Lower lobe of right lung (tissue), 2 donors: ENCODE data around the gene SLC25A40. TPM values are rescaled to one million over a fixed set of nuclear protein-coding genes. Genes with fewer than 3 reads are reported as not detected.

ENCODE experiments used
- ATAC-seq, 2 donors: fragments of 200-7000 bp; cut with Tn5 transposase; one replicate each; pipeline ENCODE4 v1.9.1; 2020 to 2022; ENCODE audit warnings: mild to moderate bottlenecking in 2 of 2, moderate library complexity in 2 of 2
- DNase-seq: peaks from one replicate; pipeline ENCODE4 v3.0.0-alpha.2; 2020
- H3K27ac ChIP-seq: fragments of 200-600 bp; one replicate; pipeline ENCODE4 v1.8.0; 2022
- H3K27me3 ChIP-seq: fragments of 200-600 bp; one replicate; pipeline ENCODE4 v1.8.0; 2022; ENCODE audit warnings: low read depth
- H3K36me3 ChIP-seq: fragments of 200-600 bp; one replicate; pipeline ENCODE4 v1.8.0; 2022; ENCODE audit warnings: mild to moderate bottlenecking
- H3K4me1 ChIP-seq: fragments of 200-600 bp; one replicate; pipeline ENCODE4 v1.8.0; 2022
- H3K4me3 ChIP-seq: fragments of 200-600 bp; one replicate; pipeline ENCODE4 v1.8.0; 2022; ENCODE audit warnings: mild to moderate bottlenecking
- H3K9me3 ChIP-seq: fragments of 200-600 bp; one replicate; pipeline ENCODE4 v1.8.0; 2022
- CTCF ChIP-seq: fragments of 200-600 bp; IDR thresholded peaks from one replicate; pipeline ENCODE4 v1.8.0; 2022; ENCODE audit warnings: antibody characterized with exemption, mild to moderate bottlenecking
- intact Hi-C: fragments of 100-400 bp; cut with DNase I; formaldehyde crosslinking; loops from one replicate; pipeline ENCODE4 v1.11.0; 2022
- total RNA-seq: library from RNA; stranded (reverse); fragmentation: NEBNext Ultra II Directional; extraction: Animal tissue kit (Norgen Biotek cat#: 25700); gene quantifications from one replicate; pipeline ENCODE4 v1.2.1, GENCODE V29; 2021
- donor health status: DM: no; HTN: yes; CAD: no; lungs with severe emphysema.

The SLC25A40 gene
- total RNA-seq, 1 donor from 2014 or later, result 29.2 TPM

GRCh38 chr7:87818336-87818735 lies 57.8 kb downstream of the SLC25A40 start:
- ATAC-seq (no peak), DNase-seq (no peak)
- intact Hi-C loops, result no loop called here
- TF ChIP-seq CTCF, result no peak
- Histone ChIP-seq H3K4me1 (no peaks in the 10 kb centered on the region), H3K27ac (no peak overlapping the region), H3K27me3 (no peaks in the 10 kb centered on the region), H3K36me3 (no peaks in the 10 kb centered on the region), H3K9me3 (no peaks in the 10 kb centered on the region), H3K4me3 (no peak overlapping the region)

GRCh38 chr7:87816389-87816788 lies 59.8 kb downstream of the SLC25A40 start:
- H3K36me3 ChIP-seq, result no peaks in the 10 kb centered on the region
- no peak overlapping the region for H3K4me3 ChIP-seq
- intact Hi-C loops, result no loop called here
- no peaks in the 10 kb centered on the region for H3K4me1 ChIP-seq
- DNase-seq (no peak), ATAC-seq (no peak)
- no peak for TF ChIP-seq CTCF
- H3K27me3 ChIP-seq, result no peaks in the 10 kb centered on the region
- no peak overlapping the region for H3K27ac ChIP-seq
- no peaks in the 10 kb centered on the region for H3K9me3 ChIP-seq

GRCh38 chr7:87810726-87811125 lies 65.4 kb downstream of the SLC25A40 start:
- H3K9me3 ChIP-seq, result no peaks in the 10 kb centered on the region
- no peak for DNase-seq
- no peaks in the 10 kb centered on the region for H3K4me1 ChIP-seq
- no peaks in the 10 kb centered on the region for H3K27me3 ChIP-seq
- intact Hi-C loops, result no loop called here
- no peak overlapping the region for H3K4me3 ChIP-seq
- TF ChIP-seq CTCF, result no peak
- H3K36me3 ChIP-seq, result no peaks in the 10 kb centered on the region
- ATAC-seq, result no peak
- no peak overlapping the region for H3K27ac ChIP-seq

- Histone ChIP-seq H3K36me3 (no peaks in the 10 kb centered on the region), H3K4me1 (no peaks in the 10 kb centered on the region), H3K27me3 (no peaks in the 10 kb centered on the region), H3K4me3 (no peak overlapping the region), H3K27ac (no peak overlapping the region), H3K9me3 (no peaks in the 10 kb centered on the region)
- DNase-seq (no peak), ATAC-seq (no peak)
- TF ChIP-seq CTCF, result no peak
- intact Hi-C loops, result no loop called here
These were observed 66.0 kb downstream of the SLC25A40 start for GRCh38 chr7:87810130-87810529.

- H3K4me3 ChIP-seq, result no peak overlapping the region
- ATAC-seq, result no peak
- no peaks in the 10 kb centered on the region for H3K4me1 ChIP-seq
- DNase-seq, result no peak
- no peaks in the 10 kb centered on the region for H3K9me3 ChIP-seq
- H3K27ac ChIP-seq, result no peak overlapping the region
- no peak for TF ChIP-seq CTCF
- H3K36me3 ChIP-seq, result no peaks in the 10 kb centered on the region
- no peaks in the 10 kb centered on the region for H3K27me3 ChIP-seq
- intact Hi-C loops, result no loop called here
These were observed 70.0 kb downstream of the SLC25A40 start for GRCh38 chr7:87806150-87806549.

- no peaks in the 10 kb centered on the region for H3K9me3 ChIP-seq
- peak in 1 of 2 donors; percentile 51 for ATAC-seq
- H3K27ac ChIP-seq, result no peak overlapping the region
- peak; percentile 49 for TF ChIP-seq CTCF
- H3K4me1 ChIP-seq, result no peaks in the 10 kb centered on the region
- intact Hi-C loops, result no loop called here
- no peaks in the 10 kb centered on the region for H3K36me3 ChIP-seq
- no peak for DNase-seq
- no peaks in the 10 kb centered on the region for H3K27me3 ChIP-seq
- no peak overlapping the region for H3K4me3 ChIP-seq
These were observed 78.3 kb downstream of the SLC25A40 start for GRCh38 chr7:87797798-87798403.
